HCT116 (cell line): ENCODE measurements around the gene TMEM271. TPM values are rescaled to one million over a fixed set of nuclear protein-coding genes. Genes with fewer than 3 reads are reported as not detected.

Experiments used
- ATAC-seq: fragments of 200-7000 bp; cut with Tn5 transposase; 2 replicates; pipeline ENCODE4 v1.9.1; 2020; ENCODE audit warnings: mild to moderate bottlenecking, moderate library complexity
- BruUV-seq: library from RNA; stranded (reverse); fragments of 400-500 nt; replicated peaks from 2 replicates; lab custom pipeline; 2021; lab: Mats Ljungman, UMichigan
- CTCF ChIA-PET: fragments of 300-600 bp; sonication (Branson Sonifier 250); formaldehyde crosslinking; loops from one replicate; lab custom pipeline; 2021; ENCODE audit warnings: antibody characterized with exemption; lab: Charles Lee
- POLR2A ChIA-PET: fragments of 300-600, 350-600 bp; sonication (Branson Sonifier 250); formaldehyde crosslinking; loops from one replicate; lab custom pipeline; 2021; ENCODE audit warnings: antibody characterized with exemption; lab: Charles Lee
- RAD21 ChIA-PET, 2 experiments: fragments of 300-600 bp; sonication (Branson Sonifier 250); formaldehyde crosslinking; loops; one replicate each; lab custom pipeline; 2023; ENCODE audit warnings: low total read pairs in 2 of 2; ENCODE audit not compliant: uncharacterized antibody in 2 of 2, unreplicated experiment in 2 of 2, low non-redundant PET in 1 of 2; lab: Charles Lee
- DNase-seq: peaks from one replicate; pipeline ENCODE4 v3.0.0-alpha.2; 2010; ENCODE audit warnings: low read depth, low spot score
- H2AFZ ChIP-seq: fragments of 200-600 bp; shearing (Covaris generic), sonication (generic); 2 replicates; pipeline ENCODE4 v1.6.1; 2017; ENCODE audit warnings: low read depth, mixed run types, mixed read lengths, antibody characterized with exemption, low read length; ENCODE audit not compliant: poor library complexity, severe bottlenecking
- H3K27ac ChIP-seq: 2 replicates; pipeline ENCODE4 v1.5.1; 2012; ENCODE audit warnings: low read depth, low read length
- H3K27me3 ChIP-seq: fragments of 200-600 bp; sonication (generic); 2 replicates; pipeline ENCODE4 v1.6.1; 2016; ENCODE audit warnings: mixed run types, low read length, mixed read lengths; ENCODE audit not compliant: insufficient read depth
- H3K36me3 ChIP-seq, 2 experiments: fragments of 200-500 bp in 1 of 2; fragments of 200-600 bp in 1 of 2; sonication (Bioruptor generic) in 1 of 2; sonication (generic) in 1 of 2; 2 replicates each; pipeline versions ENCODE4 v1.5.1 to v1.6.1; 2014 to 2016; ENCODE audit warnings: low read length in 2 of 2, inconsistent platforms in 1 of 2, mixed read lengths in 1 of 2, mixed run types in 1 of 2; ENCODE audit not compliant: insufficient read depth in 2 of 2, control insufficient read depth in 1 of 2
- H3K4me1 ChIP-seq, 2 experiments: fragments of 200-600 bp in 1 of 2; sonication (generic) in 1 of 2; 2 replicates each; pipeline versions ENCODE4 v1.5.1 to v1.6.1; 2012 to 2017; ENCODE audit warnings: low read length in 2 of 2, inconsistent platforms in 1 of 2, mild to moderate bottlenecking in 1 of 2, mixed read lengths in 1 of 2, mixed run types in 1 of 2, moderate library complexity in 1 of 2; ENCODE audit not compliant: insufficient read depth in 2 of 2, control insufficient read depth in 1 of 2
- H3K4me2 ChIP-seq: fragments of 200-600 bp; sonication (generic); 2 replicates; pipeline ENCODE4 v1.6.1; 2017; ENCODE audit warnings: mixed run types, low read length, mixed read lengths
- H3K4me3 ChIP-seq, 2 experiments: fragments of 200-600 bp in 1 of 2; sonication (generic) in 1 of 2; replicated peaks in 1 of 2; 2 replicates each; pipeline ENCODE4 v1.5.1; 2011 to 2016; ENCODE audit warnings: low read length in 2 of 2, control low read depth in 1 of 2, low read depth in 1 of 2, mild to moderate bottlenecking in 1 of 2, mixed read lengths in 1 of 2, mixed run types in 1 of 2
- H3K79me2 ChIP-seq: fragments of 200-600 bp; sonication (generic); 2 replicates; pipeline ENCODE4 v1.6.1; 2017; ENCODE audit warnings: mild to moderate bottlenecking, mixed run types, low read length, moderate library complexity, mixed read lengths; ENCODE audit not compliant: insufficient read depth
- H3K9ac ChIP-seq: fragments of 200-600 bp; sonication (generic); 2 replicates; pipeline ENCODE4 v1.6.1; 2016; ENCODE audit warnings: low read length, mixed read lengths
- H3K9me2 ChIP-seq: fragments of 200-600 bp; sonication (generic), shearing (Covaris generic); 2 replicates; pipeline ENCODE4 v1.6.1; 2017; ENCODE audit warnings: mixed run types, mild to moderate bottlenecking, moderate library complexity; ENCODE audit not compliant: insufficient read depth
- H3K9me3 ChIP-seq, 2 experiments: fragments of 200-500 bp in 1 of 2; fragments of 200-600 bp in 1 of 2; sonication (Bioruptor generic) in 1 of 2; sonication (generic) in 1 of 2; 2 replicates each; pipeline ENCODE4 v1.6.1; 2014 to 2017; ENCODE audit warnings: low read length in 2 of 2, mixed read lengths in 2 of 2, inconsistent platforms in 1 of 2, low read depth in 1 of 2, mild to moderate bottlenecking in 1 of 2, mixed run types in 1 of 2, moderate library complexity in 1 of 2; ENCODE audit not compliant: control insufficient read depth in 1 of 2, insufficient read depth in 1 of 2
- H4K20me1 ChIP-seq: fragments of 200-600 bp; sonication (generic), shearing (Covaris generic); 2 replicates; pipeline ENCODE4 v1.6.1; 2017; ENCODE audit warnings: mixed run types, mild to moderate bottlenecking, moderate library complexity; ENCODE audit not compliant: insufficient read depth
- ATF3 ChIP-seq: IDR thresholded peaks from 2 replicates; pipeline ENCODE4 v1.6.1; 2012
- CBX3 ChIP-seq: IDR thresholded peaks from 2 replicates; pipeline ENCODE4 v1.6.1; 2012; ENCODE audit warnings: low read depth
- CEBPB ChIP-seq: IDR thresholded peaks from 2 replicates; pipeline ENCODE4 v1.6.1; 2012; ENCODE audit warnings: low read depth
- EGR1 ChIP-seq: IDR thresholded peaks from 2 replicates; pipeline ENCODE4 v1.6.1; 2012; ENCODE audit warnings: low read depth
- ELF1 ChIP-seq: IDR thresholded peaks from 2 replicates; pipeline ENCODE4 v1.6.1; 2012; ENCODE audit warnings: low read depth, borderline replicate concordance
- EZH2 ChIP-seq: fragments of 200-600 bp; sonication (generic); IDR thresholded peaks from 2 replicates; pipeline ENCODE4 v1.6.1; 2017; ENCODE audit warnings: antibody characterized with exemption, mixed run types
- EZH2phosphoT487 ChIP-seq: fragments of 200-600 bp; IDR thresholded peaks from 2 replicates; pipeline ENCODE4 v1.6.1; 2018; ENCODE audit warnings: antibody characterized with exemption, borderline replicate concordance
- FOSL1 ChIP-seq: IDR thresholded peaks from 2 replicates; pipeline ENCODE4 v1.6.1; 2012; ENCODE audit warnings: low read depth
- JUND ChIP-seq: IDR thresholded peaks from 2 replicates; pipeline ENCODE4 v1.6.1; 2012
- MAX ChIP-seq: IDR thresholded peaks from 2 replicates; pipeline ENCODE4 v1.6.1; 2012
- POLR2A ChIP-seq: IDR thresholded peaks from 2 replicates; pipeline ENCODE4 v1.7.0; 2011; ENCODE audit warnings: borderline replicate concordance; ENCODE audit not compliant: insufficient read depth, insufficient read length; ENCODE audit errors: extremely low read depth
- POLR2AphosphoS5 ChIP-seq: IDR thresholded peaks from 2 replicates; pipeline ENCODE4 v1.6.1; 2011; ENCODE audit warnings: mild to moderate bottlenecking, low read depth, low read length, moderate library complexity
- RAD21 ChIP-seq: IDR thresholded peaks from 2 replicates; pipeline ENCODE4 v1.6.1; 2012; ENCODE audit warnings: low read depth, mild to moderate bottlenecking
- REST ChIP-seq: IDR thresholded peaks from 2 replicates; pipeline ENCODE4 v1.6.1; 2012; ENCODE audit warnings: low read depth
- SIN3A ChIP-seq: IDR thresholded peaks from 2 replicates; pipeline ENCODE4 v1.6.1; 2012; ENCODE audit warnings: low read depth
- SP1 ChIP-seq: IDR thresholded peaks from 2 replicates; pipeline ENCODE4 v1.6.1; 2012; ENCODE audit warnings: low read depth
- TCF7L2 ChIP-seq: IDR thresholded peaks from 2 replicates; pipeline ENCODE4 v1.7.0; 2011; ENCODE audit warnings: borderline replicate concordance, inconsistent platforms; ENCODE audit not compliant: insufficient read depth, insufficient read length; ENCODE audit errors: extremely low read depth
- YY1 ChIP-seq: IDR thresholded peaks from 2 replicates; pipeline ENCODE4 v1.6.1; 2011; ENCODE audit warnings: low read length, low read depth, moderate library complexity, mild to moderate bottlenecking; ENCODE audit not compliant: insufficient replicate concordance; ENCODE audit errors: extremely low read depth
- intact Hi-C: fragments of 100-400 bp; cut with micrococcal nuclease; formaldehyde crosslinking; loops from 2 replicates; pipeline ENCODE4 v1.10.0; 2022
- total RNA-seq: library from RNA; stranded (reverse); gene quantifications from one replicate; pipeline ENCODE4 v1.2.1, GENCODE V29; 2021; ENCODE audit not compliant: unreplicated experiment

Gene TMEM271
- total RNA-seq, 1 experiment from 2014 or later: not detected

- ATAC-seq: no peak
- Histone ChIP-seq H3K4me3 (no peak overlapping the region), H3K9ac (no peak overlapping the region), H2AFZ (no peak overlapping the region), H3K27ac (no peak overlapping the region), H3K9me3 (no peaks in the 10 kb centered on the region), H3K9me2 (no peaks in the 10 kb centered on the region), H3K4me1 (peaks cover 0 to 9% of the 10 kb centered on the region in 2 experiments; a peak in 2 of 4 replicates), H4K20me1 (no peaks in the 10 kb centered on the region), H3K36me3 (no peaks in the 10 kb centered on the region), H3K4me2 (no peak overlapping the region), H3K79me2 (no peaks in the 10 kb centered on the region), H3K27me3 (no peaks in the 10 kb centered on the region)
- CTCF ChIA-PET: no interaction called here
- intact Hi-C loops: no loop called here
- TF ChIP-seq RAD21 (no peak), JUND (no peak), FOSL1 (no peak), REST (no peak), YY1 (no peak), POLR2AphosphoS5 (no peak), ELF1 (no peak), SIN3A (no peak), EZH2phosphoT487 (no peak), TCF7L2 (no peak), CBX3 (no peak), ATF3 (no peak), CEBPB (no peak), MAX (no peak), EZH2 (no peak), SP1 (no peak), EGR1 (no peak), POLR2A (no peak)
- no peak for DNase-seq
- RAD21 ChIA-PET: no interaction called here
- POLR2A ChIA-PET: no interaction called here
- BruUV-seq: no TSS peak
Measured at GRCh38 chr4:620851-621261, 44.8 kb upstream of the TMEM271 start.
